ENCODE data around the gene ABRACL. TPM values are rescaled to one million over a fixed set of nuclear protein-coding genes. Genes with fewer than 3 reads are reported as not detected.
A peak's percentile ranks its signal among the peaks of the same experiment; 100 is the strongest.
"Not testable (repeated sequence)": the region's sequence is repeated elsewhere in the genome, so short reads cannot be mapped to it uniquely, and the experiment has no call there.

The ABRACL gene
- 79.6 and 127 TPM in 2 replicates for total RNA-seq (2014; rRNA removed; shearing (Covaris generic))

- peak; percentile 85 for DNase-seq (ENCODE audit: low read depth)
Measured at GRCh38 chr6:139028658-139029469, at the start of gene ABRACL. Gene ABRACL, plus strand, starts transcription at chr6:139028745. Its CDS starts 5,416 bp downstream, at chr6:139034161.

GRCh38 chr6:138979365-138979764, 49.2 kb upstream of the ABRACL start:
- DNase-seq (ENCODE audit: low read depth) = no peak

GRCh38 chr6:138979813-138980668, 48.5 kb upstream of the ABRACL start:
- DNase-seq (ENCODE audit: low read depth) = no peak

- no peak for DNase-seq (ENCODE audit: low read depth)
Measured at GRCh38 chr6:138981416-138981815, 47.1 kb upstream of the ABRACL start.

GRCh38 chr6:138986578-138986977, 42.0 kb upstream of the ABRACL start:
- DNase-seq (ENCODE audit: low read depth) = peak; percentile 31

GRCh38 chr6:138987080-138987642, 41.4 kb upstream of the ABRACL start:
- no peak for DNase-seq (ENCODE audit: low read depth)

GRCh38 chr6:138987643-138988468, 40.7 kb upstream of the ABRACL start, which contains the start of gene REPS1:
Gene REPS1, minus strand, starts transcription at chr6:138988253. Its CDS starts 571 bp downstream, at chr6:138987682.
- DNase-seq (ENCODE audit: low read depth) = peak; percentile 90

- DNase-seq (ENCODE audit: low read depth) = no peak
Measured at GRCh38 chr6:138988469-138988834, 40.1 kb upstream of the ABRACL start.

- DNase-seq (ENCODE audit: low read depth) = no peak
Measured at GRCh38 chr6:138989098-138989983, 39.2 kb upstream of the ABRACL start.

- no peak for DNase-seq (ENCODE audit: low read depth)
Measured at GRCh38 chr6:138991206-138991605, 37.3 kb upstream of the ABRACL start.

GRCh38 chr6:138992965-138993364, 35.6 kb upstream of the ABRACL start:
- not testable (repeated sequence) for DNase-seq (ENCODE audit: low read depth)

- not testable (repeated sequence) for DNase-seq (ENCODE audit: low read depth)
Measured at GRCh38 chr6:138993410-138993809, 35.1 kb upstream of the ABRACL start.

- no peak for DNase-seq (ENCODE audit: low read depth)
Measured at GRCh38 chr6:138996524-138996923, 32.0 kb upstream of the ABRACL start.

- DNase-seq (ENCODE audit: low read depth) = no peak
Measured at GRCh38 chr6:138997136-138997535, 31.4 kb upstream of the ABRACL start.

GRCh38 chr6:138999949-139000725, 28.4 kb upstream of the ABRACL start:
- no peak for DNase-seq (ENCODE audit: low read depth)

GRCh38 chr6:139003751-139004150, 24.8 kb upstream of the ABRACL start:
- DNase-seq (ENCODE audit: low read depth) = no peak

GRCh38 chr6:139006477-139006876, 22.1 kb upstream of the ABRACL start:
- no peak for DNase-seq (ENCODE audit: low read depth)

- no peak for DNase-seq (ENCODE audit: low read depth)
Measured at GRCh38 chr6:139007428-139007827, 21.1 kb upstream of the ABRACL start.

GRCh38 chr6:139008117-139008516, 20.4 kb upstream of the ABRACL start:
- no peak for DNase-seq (ENCODE audit: low read depth)

- DNase-seq (ENCODE audit: low read depth) = no peak
Measured at GRCh38 chr6:139010674-139011073, 17.9 kb upstream of the ABRACL start.

All from M059J (cell line).